ENCODE results near the gene DBI.

- TF ChIP-seq CTCF (IDR thresholded peaks at IDR 0.05; ENCODE audit: low read length) (no peak), EZH2 (optimal IDR thresholded peaks at IDR 0.05; ENCODE audit: low read depth, low read length) (no peak)
Measured at GRCh38 chr2:119393971-119394748, 27.4 kb downstream of the DBI start.
